HTR-8/SVneo (cell line): Measurements from ENCODE around the gene CCDC71L.

Source experiments
- DNase-seq: peaks from one replicate; pipeline ENCODE4 v3.0.0; 2011; ENCODE audit warnings: low spot score, mixed read lengths; ENCODE audit not compliant: insufficient read length
- FAIRE-seq: peaks from 2 replicates; lab custom pipeline; 2011; peaks lifted over from hg19 to GRCh38; lab: Jason Lieb, UNC

CCDC71L gene

DNA sequence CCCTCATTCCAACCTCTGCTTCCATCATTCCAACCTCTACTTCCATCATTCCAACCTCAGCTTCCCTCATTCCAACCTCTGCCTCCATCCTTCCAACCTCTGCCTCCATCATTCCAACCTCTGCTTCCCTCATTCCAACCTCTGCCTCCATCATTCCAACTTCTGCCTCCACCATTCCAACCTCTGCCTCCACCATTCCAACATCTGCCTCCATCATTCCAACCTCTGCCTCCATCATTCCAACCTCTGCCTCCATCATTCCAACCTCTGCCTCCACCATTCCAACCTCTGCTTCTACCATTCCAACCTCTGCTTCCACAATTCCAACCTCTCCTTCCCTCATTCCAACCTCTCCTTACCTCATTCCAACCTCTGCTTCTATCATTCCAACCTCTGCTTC is 30.3 kb downstream of the CCDC71L start:
- DNase-seq: no peak
- FAIRE-seq: no peak

- DNase-seq (no peak), FAIRE-seq (no peak)
Measured at GRCh38 chr7:106629516-106629915, 31.4 kb downstream of the CCDC71L start.

DNA sequence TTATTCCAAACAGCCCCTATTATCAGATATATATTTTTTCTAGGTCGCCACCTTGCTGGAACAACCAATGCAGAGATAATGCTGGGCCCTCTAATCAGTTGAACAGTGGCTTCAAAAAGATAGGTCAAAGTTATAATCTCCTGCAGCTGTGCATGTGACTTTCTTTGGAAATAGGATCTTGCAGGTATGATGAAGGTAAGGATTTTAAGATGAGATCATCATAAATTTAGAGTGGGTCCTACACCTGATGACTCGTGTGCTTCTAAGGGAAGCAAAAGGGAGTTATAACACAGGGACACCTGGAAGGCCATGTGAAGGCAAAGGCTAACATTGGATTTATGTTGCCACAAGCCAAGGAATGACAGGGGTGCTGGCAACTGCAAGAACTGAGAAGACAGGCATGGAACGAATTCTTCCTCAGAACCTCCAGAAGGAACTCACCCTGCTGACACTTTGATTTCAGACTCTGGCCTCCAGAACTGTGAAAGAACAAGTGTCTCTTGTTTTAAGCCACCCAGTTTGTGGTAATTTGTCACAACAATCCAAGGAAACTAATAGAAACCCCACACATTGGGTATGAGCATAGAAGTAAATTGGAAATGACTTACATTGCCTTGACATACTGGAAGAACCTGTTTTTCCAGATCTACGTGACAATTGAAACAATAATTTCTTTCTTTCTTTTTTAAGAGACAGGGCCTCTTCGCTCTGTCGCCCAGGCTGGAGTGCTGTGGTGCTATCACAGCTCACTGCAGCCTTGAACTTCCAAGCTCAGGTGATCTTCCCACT is 34.4 kb downstream of the CCDC71L start:
- no peak for DNase-seq
- no peak for FAIRE-seq

- FAIRE-seq: no peak
- no peak for DNase-seq
Measured at GRCh38 chr7:106625678-106626301, 35.2 kb downstream of the CCDC71L start.

- no peak for FAIRE-seq
- DNase-seq: no peak
Measured at GRCh38 chr7:106623853-106624252, 37.1 kb downstream of the CCDC71L start.

DNA sequence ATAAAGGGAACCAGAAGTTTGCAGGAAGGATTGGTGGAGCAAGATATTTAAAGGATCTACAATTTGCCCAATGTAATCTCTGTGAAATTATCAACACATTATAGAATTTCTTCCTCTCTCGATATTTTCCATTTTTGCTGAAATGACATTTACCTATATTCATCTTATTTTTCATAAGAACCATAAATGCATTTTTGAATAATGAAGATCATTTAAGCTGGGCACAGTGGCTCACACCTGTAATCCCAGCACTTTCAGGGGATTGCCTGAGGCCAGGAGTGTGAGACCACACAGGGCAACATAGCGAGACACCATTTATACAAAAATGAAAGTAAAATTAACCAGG is 37.7 kb downstream of the CCDC71L start:
- FAIRE-seq: no peak
- no peak for DNase-seq

DNA sequence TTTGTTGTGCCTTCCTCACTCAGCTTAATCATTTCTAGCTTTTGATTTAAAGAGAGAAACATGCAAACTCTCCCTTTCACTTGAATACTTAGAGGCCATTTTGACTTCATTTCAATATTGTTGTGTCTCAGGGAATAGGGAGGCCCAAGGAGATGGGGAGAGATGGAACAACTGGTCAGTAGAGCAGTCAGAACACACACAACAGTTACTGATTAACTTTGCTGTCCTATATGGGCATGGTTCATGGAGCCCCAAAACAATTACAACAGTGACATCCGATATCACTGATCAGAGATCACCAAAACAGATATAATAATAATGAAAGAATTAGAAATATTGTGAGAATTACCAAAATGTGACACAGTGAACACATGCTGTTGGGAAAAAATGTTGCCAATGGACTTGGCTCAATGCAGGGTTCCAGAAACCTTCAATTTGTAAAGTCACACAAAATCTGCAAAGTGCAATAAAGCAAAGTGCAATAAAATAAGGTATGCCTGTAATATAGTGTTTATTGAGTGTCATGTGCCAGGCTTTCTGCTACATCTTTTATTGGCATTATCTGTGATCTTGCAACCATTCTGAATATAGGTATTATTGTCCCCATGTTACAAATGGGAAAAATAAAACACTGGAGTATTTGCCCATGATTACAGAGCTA is 38.2 kb downstream of the CCDC71L start:
- no peak for FAIRE-seq
- DNase-seq: no peak

DNA sequence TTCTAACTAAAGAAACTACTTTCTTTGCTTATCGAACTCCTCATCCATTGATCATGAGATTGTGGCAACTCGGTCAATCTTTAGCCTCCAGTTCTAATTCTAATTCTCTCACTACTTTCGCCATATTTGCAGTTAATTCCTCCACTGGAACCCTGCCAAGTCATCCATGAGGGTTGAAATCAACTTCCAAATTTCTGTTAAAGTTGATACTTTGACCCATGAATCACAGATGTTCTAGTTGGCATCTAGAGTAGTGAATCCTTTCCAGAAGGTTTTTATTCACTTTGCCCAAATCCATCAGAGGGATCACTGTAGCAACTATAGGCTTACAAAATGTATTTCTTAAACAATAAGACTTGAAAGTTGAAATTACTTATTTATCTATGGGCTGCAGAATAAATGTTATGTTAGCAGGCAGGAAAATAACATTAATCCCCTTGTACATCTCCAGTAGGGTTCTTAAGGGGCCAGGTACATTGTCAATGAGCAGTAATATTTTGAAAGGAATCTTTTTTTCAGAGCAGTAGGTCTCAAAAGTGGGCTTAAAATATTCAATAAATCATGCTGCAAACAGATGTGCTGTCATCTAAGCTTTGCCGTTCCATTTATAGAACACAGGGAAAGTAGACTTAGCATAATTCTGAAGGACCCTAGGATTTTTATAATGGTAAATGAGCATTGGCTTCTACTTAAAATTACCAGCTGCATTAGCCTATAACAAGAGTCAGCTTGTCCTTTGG is 39.4 kb downstream of the CCDC71L start:
- FAIRE-seq (no peak), DNase-seq (no peak)

- no peak for FAIRE-seq
- no peak for DNase-seq
Measured at GRCh38 chr7:106620676-106621075, 40.3 kb downstream of the CCDC71L start.

DNA sequence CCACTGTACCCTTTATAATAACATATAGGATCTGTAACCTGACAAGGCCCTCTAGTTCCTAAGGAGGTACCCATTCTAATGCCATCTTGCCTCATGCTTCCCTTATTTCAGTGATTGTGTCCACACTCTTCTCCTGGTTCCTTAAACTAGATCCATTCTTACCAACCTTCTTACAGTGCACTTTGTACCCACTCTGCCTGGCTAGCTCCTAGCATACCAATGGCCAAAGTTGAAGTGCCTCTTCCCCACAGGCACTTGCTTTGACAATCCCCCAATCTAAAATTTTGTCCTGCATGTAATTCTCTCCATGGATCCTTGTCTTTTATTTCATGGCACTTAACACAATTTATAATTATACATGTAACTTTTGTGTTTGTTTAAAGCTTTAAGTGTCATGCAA is 40.9 kb downstream of the CCDC71L start:
- DNase-seq: no peak
- FAIRE-seq: no peak

- FAIRE-seq: no peak
- no peak for DNase-seq
Measured at GRCh38 chr7:106619213-106619612, 41.7 kb downstream of the CCDC71L start.

- DNase-seq (no peak), FAIRE-seq (no peak)
Measured at GRCh38 chr7:106618480-106618879, 42.5 kb downstream of the CCDC71L start.

DNA sequence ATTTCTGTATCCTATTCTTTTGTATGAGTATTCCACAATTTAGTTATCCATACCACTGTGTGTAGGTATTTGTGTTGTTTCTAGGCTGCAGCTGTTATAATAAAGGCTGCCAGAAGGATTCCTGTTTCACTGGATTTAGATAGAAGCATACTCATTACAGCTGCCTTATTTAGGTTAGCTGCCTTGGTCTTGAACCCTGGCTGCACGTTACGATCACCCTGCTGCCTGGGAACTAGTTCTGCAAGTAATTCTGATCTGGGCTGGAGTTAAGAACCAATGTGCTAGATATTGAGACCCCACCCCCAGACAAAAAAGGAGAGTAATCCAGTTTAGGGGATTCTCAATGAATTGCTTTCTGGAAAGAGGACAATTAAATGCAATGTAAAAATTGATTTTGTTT is 43.1 kb downstream of the CCDC71L start:
- DNase-seq (no peak), FAIRE-seq (no peak)

DNA sequence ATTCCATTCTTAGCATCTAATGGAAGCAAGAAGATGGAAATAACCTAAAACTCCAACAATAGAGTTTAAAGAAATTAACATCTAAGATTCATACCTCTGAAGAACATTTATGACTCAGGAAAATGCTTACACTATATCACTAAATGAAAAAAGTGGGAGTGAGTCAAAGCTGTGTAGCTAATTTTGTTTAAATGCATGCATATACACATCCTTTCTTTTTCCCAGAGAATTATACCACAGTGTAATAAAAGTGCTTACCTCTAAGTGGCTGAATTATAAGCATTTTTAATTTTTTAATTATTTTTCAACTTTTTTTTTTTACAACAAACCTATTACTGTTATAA is 44.3 kb downstream of the CCDC71L start:
- FAIRE-seq (no peak), DNase-seq (no peak)

GRCh38 chr7:106615808-106616707 is 44.9 kb downstream of the CCDC71L start:
- no peak for FAIRE-seq

GRCh38 chr7:106614751-106615150 is 46.2 kb downstream of the CCDC71L start:
- DNase-seq (no peak), FAIRE-seq (no peak)

More at GRCh38 chr7:106615808-106616707, 44.9 kb downstream of the CCDC71L start:
- DNase-seq: no peak

GRCh38 chr7:106613848-106614560 is 47.0 kb downstream of the CCDC71L start:
- DNase-seq: no peak
- no peak for FAIRE-seq

GRCh38 chr7:106613279-106613678 is 47.7 kb downstream of the CCDC71L start:
- FAIRE-seq: no peak
- no peak for DNase-seq

- DNase-seq (no peak), FAIRE-seq (no peak)
Measured at GRCh38 chr7:106612432-106612831, 48.5 kb downstream of the CCDC71L start.
